DOHH2 (cell line): ENCODE results near the gene COMT.

Source experiments
- H3F3A ChIP-seq: fragments of 200-600 bp; sonication (generic), shearing (Covaris generic); 2 replicates; pipeline ENCODE4 v1.6.0; 2016; ENCODE audit warnings: antibody characterized with exemption, mild to moderate bottlenecking; ENCODE audit not compliant: control insufficient read depth, insufficient read depth
- H3K27ac ChIP-seq: fragments of 200-600 bp; sonication (generic); 2 replicates; pipeline ENCODE4 v1.5.1; 2014; ENCODE audit warnings: low read depth, mild to moderate bottlenecking, low read length, moderate library complexity
- H3K27me3 ChIP-seq: fragments of 200-600 bp; sonication (generic); 2 replicates; pipeline ENCODE4 v1.6.1; 2014; ENCODE audit warnings: mild to moderate bottlenecking, low read length, mixed read lengths; ENCODE audit not compliant: control insufficient read depth
- H3K36me3 ChIP-seq: fragments of 200-600 bp; sonication (generic); 2 replicates; pipeline ENCODE4 v1.6.1; 2014; ENCODE audit warnings: mild to moderate bottlenecking, low read length, moderate library complexity, mixed read lengths; ENCODE audit not compliant: control insufficient read depth
- H3K4me1 ChIP-seq: fragments of 200-600 bp; sonication (generic); 2 replicates; pipeline ENCODE4 v1.6.1; 2014; ENCODE audit warnings: mild to moderate bottlenecking, low read length, mixed read lengths; ENCODE audit not compliant: control insufficient read depth
- H3K4me2 ChIP-seq: fragments of 200-600 bp; sonication (generic); 2 replicates; pipeline ENCODE4 v1.6.0; 2014; ENCODE audit warnings: mild to moderate bottlenecking, low read length, moderate library complexity
- H3K4me3 ChIP-seq: fragments of 200-600 bp; sonication (generic); 2 replicates; pipeline ENCODE4 v1.5.1; 2014; ENCODE audit warnings: mild to moderate bottlenecking, low read length, mixed read lengths
- H3K79me2 ChIP-seq: fragments of 200-600 bp; sonication (generic); 2 replicates; pipeline ENCODE4 v1.6.1; 2014; ENCODE audit warnings: mild to moderate bottlenecking, low read length, mixed read lengths; ENCODE audit not compliant: control insufficient read depth
- H3K9me2 ChIP-seq: fragments of 200-600 bp; sonication (generic); replicated peaks from 2 replicates; pipeline ENCODE4 v1.6.1; 2014; ENCODE audit warnings: mild to moderate bottlenecking, low read length, mixed read lengths; ENCODE audit not compliant: control insufficient read depth
- H3K9me3 ChIP-seq: fragments of 200-600 bp; sonication (generic); 2 replicates; pipeline ENCODE4 v1.6.1; 2014; ENCODE audit warnings: antibody characterized with exemption, low read length, mixed read lengths; ENCODE audit not compliant: control insufficient read depth, insufficient read depth
- H4K20me1 ChIP-seq: fragments of 200-600 bp; sonication (generic); 2 replicates; pipeline ENCODE4 v1.6.0; 2014; ENCODE audit warnings: low read depth, mild to moderate bottlenecking, antibody characterized with exemption, low read length, moderate library complexity; ENCODE audit not compliant: control insufficient read depth, insufficient read depth
- CTCF ChIP-seq: fragments of 200-600 bp; sonication (generic); IDR thresholded peaks from one replicate; pipeline ENCODE4 v1.5.1; 2014; ENCODE audit warnings: antibody characterized with exemption, mild to moderate bottlenecking, low read depth, low read length; ENCODE audit not compliant: poor library complexity, severe bottlenecking
- EZH2phosphoT487 ChIP-seq: fragments of 200-600 bp; sonication (generic); IDR thresholded peaks from 2 replicates; pipeline ENCODE4 v1.6.1; 2017; ENCODE audit warnings: borderline replicate concordance, mild to moderate bottlenecking, antibody characterized with exemption, low read length, moderate library complexity, mixed read lengths

COMT gene

GRCh38 chr22:19967850-19968449 lies 26.4 kb downstream of the COMT start:
- no peaks in the 10 kb centered on the region for H3F3A ChIP-seq
- TF ChIP-seq EZH2phosphoT487: no peak
- TF ChIP-seq CTCF: no peak
- H3K4me1 ChIP-seq: no peaks in the 10 kb centered on the region
- H3K27ac ChIP-seq: no peak overlapping the region
- no peaks in the 10 kb centered on the region for H3K9me2 ChIP-seq
- H3K9me3 ChIP-seq: no peaks in the 10 kb centered on the region
- H3K4me3 ChIP-seq: no peak overlapping the region
- no peaks in the 10 kb centered on the region for H4K20me1 ChIP-seq
- H3K27me3 ChIP-seq: no peaks in the 10 kb centered on the region
- H3K36me3 ChIP-seq: peaks cover 26% of the 10 kb centered on the region; the same call in 1 of the 2 replicates
- no peaks in the 10 kb centered on the region for H3K79me2 ChIP-seq
- H3K4me2 ChIP-seq: no peak overlapping the region

GRCh38 chr22:19968450-19968891 lies 26.9 kb downstream of the COMT start:
- no peaks in the 10 kb centered on the region for H3K9me2 ChIP-seq
- no peaks in the 10 kb centered on the region for H3K4me1 ChIP-seq
- TF ChIP-seq CTCF (no peak), EZH2phosphoT487 (no peak)
- H3K36me3 ChIP-seq: peaks cover 25% of the 10 kb centered on the region; the same call in 1 of the 2 replicates
- H3K9me3 ChIP-seq: no peaks in the 10 kb centered on the region
- no peak overlapping the region for H3K27ac ChIP-seq
- no peak overlapping the region for H3K4me2 ChIP-seq
- no peaks in the 10 kb centered on the region for H4K20me1 ChIP-seq
- H3K4me3 ChIP-seq: no peak overlapping the region
- no peaks in the 10 kb centered on the region for H3K79me2 ChIP-seq
- H3K27me3 ChIP-seq: no peaks in the 10 kb centered on the region
- no peaks in the 10 kb centered on the region for H3F3A ChIP-seq

GRCh38 chr22:19969141-19969928 lies 27.8 kb downstream of the COMT start:
- H3K36me3 ChIP-seq: peaks cover 17% of the 10 kb centered on the region; the same call in 1 of the 2 replicates
- H3K9me2 ChIP-seq: no peaks in the 10 kb centered on the region
- H3K4me2 ChIP-seq: no peak overlapping the region
- no peak overlapping the region for H3K27ac ChIP-seq
- H3F3A ChIP-seq: no peaks in the 10 kb centered on the region
- H3K9me3 ChIP-seq: no peaks in the 10 kb centered on the region
- H3K79me2 ChIP-seq: no peaks in the 10 kb centered on the region
- no peak for TF ChIP-seq CTCF
- no peak for TF ChIP-seq EZH2phosphoT487
- no peaks in the 10 kb centered on the region for H3K27me3 ChIP-seq
- no peaks in the 10 kb centered on the region for H4K20me1 ChIP-seq
- peaks cover 4% of the 10 kb centered on the region for H3K4me1 ChIP-seq
- H3K4me3 ChIP-seq: no peak overlapping the region
